ENCODE data around the gene RPL6.
A peak's percentile ranks its signal among the peaks of the same experiment; 100 is the strongest.
"Not testable (repeated sequence)": the region's sequence is repeated elsewhere in the genome, so short reads cannot be mapped to it uniquely, and the experiment has no call there.

The RPL6 gene

GRCh38 chr12:112427760-112428159 is 18.4 kb upstream of the RPL6 start:
- H3K27ac Mint-ChIP-seq = peak overlapping the region in 1 of 2 donors; percentile 63

GRCh38 chr12:112425582-112426382 is 16.4 kb upstream of the RPL6 start:
- no peak for DNase-seq
- H3K4me1 Mint-ChIP-seq = peaks cover 59% of the 10 kb centered on the region
- no peak overlapping the region for H3K27ac Mint-ChIP-seq

More at GRCh38 chr12:112427760-112428159, 18.4 kb upstream of the RPL6 start:
- Mint-ChIP-seq H3K27me3 (no peaks in the 10 kb centered on the region), H3K9me3 (no peaks in the 10 kb centered on the region), H3K4me3 (no peak overlapping the region), H3K4me1 (peaks cover 57% of the 10 kb centered on the region)
- ATAC-seq (no peak), DNase-seq (no peak)

GRCh38 chr12:112424126-112424525 is 14.7 kb upstream of the RPL6 start:
- H3K9me3 Mint-ChIP-seq = no peaks in the 10 kb centered on the region
- peak overlapping the region in 1 of 2 donors; percentile 6 for H3K4me3 Mint-ChIP-seq
- no peak for ATAC-seq
- peaks cover 63% of the 10 kb centered on the region for H3K4me1 Mint-ChIP-seq
- no peaks in the 10 kb centered on the region for H3K27me3 Mint-ChIP-seq
- DNase-seq = no peak
- peak overlapping the region in 1 of 2 donors; percentile 73 for H3K27ac Mint-ChIP-seq

More at GRCh38 chr12:112425582-112426382, 16.4 kb upstream of the RPL6 start:
- H3K9me3 Mint-ChIP-seq = no peaks in the 10 kb centered on the region
- no peak for ATAC-seq
- H3K4me3 Mint-ChIP-seq = no peak overlapping the region
- H3K27me3 Mint-ChIP-seq = no peaks in the 10 kb centered on the region

- DNase-seq (no peak), ATAC-seq (no peak)
- H3K4me3 Mint-ChIP-seq = peak overlapping the region in 1 of 2 donors; percentile 17
- H3K9me3 Mint-ChIP-seq = no peaks in the 10 kb centered on the region
- peaks cover 58% of the 10 kb centered on the region for H3K4me1 Mint-ChIP-seq
- H3K27me3 Mint-ChIP-seq = no peaks in the 10 kb centered on the region
- peak overlapping the region in 1 of 2 donors; percentile 12 for H3K27ac Mint-ChIP-seq
These were observed 13.1 kb upstream of the RPL6 start for GRCh38 chr12:112422531-112422930.

GRCh38 chr12:112421363-112421762 is 12.0 kb upstream of the RPL6 start:
- peak overlapping the region in 1 of 2 donors; percentile 62 for H3K27ac Mint-ChIP-seq
- ATAC-seq (no peak), DNase-seq (no peak)
- peak overlapping the region; percentile 1 to 44 for H3K4me3 Mint-ChIP-seq
- H3K9me3 Mint-ChIP-seq = no peaks in the 10 kb centered on the region
- H3K27me3 Mint-ChIP-seq = no peaks in the 10 kb centered on the region
- peaks cover 56% of the 10 kb centered on the region for H3K4me1 Mint-ChIP-seq

GRCh38 chr12:112420740-112421139 is 11.3 kb upstream of the RPL6 start:
- Mint-ChIP-seq H3K4me1 (peaks cover 50% of the 10 kb centered on the region), H3K27ac (no peak overlapping the region), H3K9me3 (no peaks in the 10 kb centered on the region), H3K27me3 (no peaks in the 10 kb centered on the region), H3K4me3 (peak overlapping the region; percentile 94 to 98)
- ATAC-seq = no peak
- no peak for DNase-seq

GRCh38 chr12:112419297-112420133 is 10.1 kb upstream of the RPL6 start:
- Mint-ChIP-seq H3K4me3 (peak overlapping the region; percentile 94 to 98), H3K27ac (peak overlapping the region; percentile 98), H3K27me3 (no peaks in the 10 kb centered on the region), H3K9me3 (no peaks in the 10 kb centered on the region), H3K4me1 (peaks cover 44% of the 10 kb centered on the region)
- DNase-seq (no peak), ATAC-seq (peak; percentile 77)

GRCh38 chr12:112418608-112419296 is 9.3 kb upstream of the RPL6 start, which contains the start of gene PTPN11:
Gene PTPN11 (plus strand): TSS chr12:112418947. CDS start chr12:112419112, 165 bp downstream.
- H3K4me1 Mint-ChIP-seq = peaks cover 36% of the 10 kb centered on the region
- peak within 1 kb of the TSS; percentile 98 to 99 for H3K27ac Mint-ChIP-seq
- no peaks in the 10 kb centered on the region for H3K27me3 Mint-ChIP-seq
- DNase-seq (peak; percentile 88 to 92), ATAC-seq (peak; percentile 91)
- no peaks in the 10 kb centered on the region for H3K9me3 Mint-ChIP-seq
- H3K4me3 Mint-ChIP-seq = peak within 1 kb of the TSS; percentile 98 to 99

GRCh38 chr12:112418273-112418607 is 8.8 kb upstream of the RPL6 start:
- Mint-ChIP-seq H3K9me3 (no peaks in the 10 kb centered on the region), H3K27me3 (no peaks in the 10 kb centered on the region), H3K27ac (peak overlapping the region; percentile 95 to 99), H3K4me3 (peak overlapping the region; percentile 90 to 99), H3K4me1 (peaks cover 35% of the 10 kb centered on the region)
- no peak for ATAC-seq
- DNase-seq = no peak

- H3K4me1 Mint-ChIP-seq = peaks cover 18% of the 10 kb centered on the region
- ATAC-seq, H3K9me3 Mint-ChIP-seq, H3K27me3 Mint-ChIP-seq, H3K27ac Mint-ChIP-seq, DNase-seq, H3K4me3 Mint-ChIP-seq: not testable (repeated sequence)
These were observed 6.1 kb upstream of the RPL6 start for GRCh38 chr12:112415457-112415856.

- H3K27ac Mint-ChIP-seq = no peak overlapping the region
- no peak for DNase-seq
- no peak for ATAC-seq
- peaks cover 17% of the 10 kb centered on the region for H3K4me1 Mint-ChIP-seq
- H3K27me3 Mint-ChIP-seq = no peaks in the 10 kb centered on the region
- no peak overlapping the region for H3K4me3 Mint-ChIP-seq
- H3K9me3 Mint-ChIP-seq = no peaks in the 10 kb centered on the region
These were observed 4.6 kb upstream of the RPL6 start for GRCh38 chr12:112413855-112414625.

- ATAC-seq (no peak), DNase-seq (no peak)
- H3K4me1 Mint-ChIP-seq = peaks cover 55% of the 10 kb centered on the region
- H3K4me3 Mint-ChIP-seq = peak overlapping the region; percentile 98 to 100
- no peaks in the 10 kb centered on the region for H3K9me3 Mint-ChIP-seq
- no peaks in the 10 kb centered on the region for H3K27me3 Mint-ChIP-seq
- H3K27ac Mint-ChIP-seq = peak overlapping the region in 1 of 2 donors; percentile 99
These were observed 470 bp upstream of the RPL6 start for GRCh38 chr12:112409906-112410244.

GRCh38 chr12:112408621-112409020 is 784 bp downstream of the RPL6 start:
- Mint-ChIP-seq H3K9me3 (no peaks in the 10 kb centered on the region), H3K4me3 (peak overlapping the region; percentile 98 to 100), H3K4me1 (peaks cover 61% of the 10 kb centered on the region), H3K27ac (peak overlapping the region; percentile 99 to 100), H3K27me3 (no peaks in the 10 kb centered on the region)
- peak; percentile 48 for ATAC-seq
- DNase-seq = no peak

GRCh38 chr12:112407683-112408082 is 1.7 kb downstream of the RPL6 start:
- not testable (repeated sequence) for H3K9me3 Mint-ChIP-seq, H3K27me3 Mint-ChIP-seq, DNase-seq, ATAC-seq
- Mint-ChIP-seq H3K4me1 (peaks cover 61% of the 10 kb centered on the region), H3K4me3 (peak overlapping the region; percentile 98 to 100), H3K27ac (peak overlapping the region; percentile 40 to 99)

Measured in stimulated activated naive CD8-positive, alpha-beta T cell treated with anti-CD3 and anti-CD28 coated beads, Interleukin-15, amount 100 ng/mL, for 72 hours (primary cell).